Measurements from ENCODE around the gene UCK1.

UCK1 gene

DNA sequence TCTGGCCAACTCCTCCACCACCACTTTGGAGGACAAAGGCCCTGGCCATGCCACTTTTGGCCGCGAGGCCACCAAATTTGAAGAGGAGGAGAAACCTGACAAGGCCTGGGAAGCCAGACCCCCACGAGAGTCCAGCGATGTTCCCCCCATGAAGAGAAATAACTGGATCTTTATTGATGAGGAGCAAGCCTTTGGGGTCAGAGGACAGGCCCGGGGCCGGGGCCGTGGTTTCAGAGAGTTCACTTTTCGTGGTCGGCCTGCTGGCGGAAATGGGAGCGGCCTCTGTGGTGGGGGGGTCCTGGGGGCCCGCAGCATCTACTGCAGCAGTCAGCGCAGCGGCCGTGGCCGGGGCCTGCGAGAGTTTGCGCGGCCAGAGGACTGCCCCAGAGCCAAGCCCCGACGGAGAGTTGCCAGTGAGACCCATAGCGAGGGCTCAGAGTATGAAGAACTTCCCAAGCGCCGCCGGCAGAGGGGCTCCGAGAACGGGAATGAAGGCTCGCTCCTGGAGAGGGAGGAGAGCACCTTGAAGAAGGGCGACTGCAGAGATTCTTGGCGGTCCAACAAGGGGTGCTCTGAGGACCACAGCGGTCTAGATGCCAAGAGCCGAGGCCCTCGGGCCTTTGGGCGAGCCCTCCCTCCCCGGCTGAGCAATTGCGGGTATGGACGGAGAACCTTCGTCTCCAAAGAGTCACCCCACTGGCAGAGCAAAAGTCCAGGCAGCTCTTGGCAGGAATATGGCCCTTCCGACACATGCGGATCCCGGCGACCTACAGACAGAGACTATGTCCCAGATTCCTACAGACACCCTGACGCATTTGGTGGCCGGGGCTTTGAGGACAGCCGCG is 55.7 kb downstream of the UCK1 start:
- Histone ChIP-seq H3K27ac (ENCODE audit: low read length) (no peak overlapping the region), H3K9ac (ENCODE audit: low read length) (no peak overlapping the region), H3K27me3 (ENCODE audit: low read depth, low read length) (no peaks in the 10 kb centered on the region), H3K4me1 (ENCODE audit: low read length) (no peaks in the 10 kb centered on the region), H3K4me2 (ENCODE audit: low read length) (no peak overlapping the region), H3K79me2 (ENCODE audit: low read length) (peaks cover 18% of the 10 kb centered on the region), H3K36me3 (replicated peaks; ENCODE audit: low read depth, low read length) (peaks cover 80% of the 10 kb centered on the region), H4K20me1 (ENCODE audit: insufficient read depth, low read length) (peaks cover 6% of the 10 kb centered on the region; the same call in 1 of the 2 replicates), H3K9me3 (ENCODE audit: insufficient read depth, low read length) (no peaks in the 10 kb centered on the region), H3K4me3 (ENCODE audit: low read length) (no peak overlapping the region), H2AFZ (ENCODE audit: low read depth, low read length) (no peak overlapping the region)
- no peak for TF ChIP-seq EZH2phosphoT487 (IDR thresholded peaks at IDR 0.05; ENCODE audit: low read depth)
- TF ChIP-seq, protein P1, sequence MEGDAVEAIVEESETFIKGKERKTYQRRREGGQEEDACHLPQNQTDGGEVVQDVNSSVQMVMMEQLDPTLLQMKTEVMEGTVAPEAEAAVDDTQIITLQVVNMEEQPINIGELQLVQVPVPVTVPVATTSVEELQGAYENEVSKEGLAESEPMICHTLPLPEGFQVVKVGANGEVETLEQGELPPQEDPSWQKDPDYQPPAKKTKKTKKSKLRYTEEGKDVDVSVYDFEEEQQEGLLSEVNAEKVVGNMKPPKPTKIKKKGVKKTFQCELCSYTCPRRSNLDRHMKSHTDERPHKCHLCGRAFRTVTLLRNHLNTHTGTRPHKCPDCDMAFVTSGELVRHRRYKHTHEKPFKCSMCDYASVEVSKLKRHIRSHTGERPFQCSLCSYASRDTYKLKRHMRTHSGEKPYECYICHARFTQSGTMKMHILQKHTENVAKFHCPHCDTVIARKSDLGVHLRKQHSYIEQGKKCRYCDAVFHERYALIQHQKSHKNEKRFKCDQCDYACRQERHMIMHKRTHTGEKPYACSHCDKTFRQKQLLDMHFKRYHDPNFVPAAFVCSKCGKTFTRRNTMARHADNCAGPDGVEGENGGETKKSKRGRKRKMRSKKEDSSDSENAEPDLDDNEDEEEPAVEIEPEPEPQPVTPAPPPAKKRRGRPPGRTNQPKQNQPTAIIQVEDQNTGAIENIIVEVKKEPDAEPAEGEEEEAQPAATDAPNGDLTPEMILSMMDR (IDR thresholded peaks at IDR 0.05; ENCODE audit: low read depth, low read length): no peak

DNA sequence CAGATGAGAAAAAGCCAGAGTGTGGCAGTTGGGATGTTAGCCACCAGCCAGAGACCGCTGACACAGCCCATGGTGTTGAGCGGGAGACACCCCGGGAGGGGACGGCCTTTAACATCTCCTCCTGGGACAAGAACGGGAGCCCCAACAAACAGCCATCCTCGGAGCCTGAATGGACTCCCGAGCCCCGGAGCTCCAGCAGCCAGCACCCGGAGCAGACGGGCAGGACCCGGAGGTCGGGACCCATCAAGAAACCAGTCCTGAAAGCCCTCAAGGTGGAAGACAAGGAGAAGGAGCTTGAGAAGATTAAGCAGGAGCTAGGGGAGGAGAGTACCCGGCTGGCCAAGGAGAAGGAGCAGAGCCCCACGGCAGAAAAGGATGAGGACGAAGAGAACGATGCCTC is 56.4 kb downstream of the UCK1 start:
- Histone ChIP-seq H4K20me1 (ENCODE audit: insufficient read depth, low read length) (peaks cover 8% of the 10 kb centered on the region), H3K27me3 (ENCODE audit: low read depth, low read length) (no peaks in the 10 kb centered on the region), H3K4me1 (ENCODE audit: low read length) (no peaks in the 10 kb centered on the region), H3K9me3 (ENCODE audit: insufficient read depth, low read length) (no peaks in the 10 kb centered on the region), H3K79me2 (ENCODE audit: low read length) (peaks cover 24% of the 10 kb centered on the region), H3K9ac (ENCODE audit: low read length) (no peak overlapping the region), H3K4me2 (ENCODE audit: low read length) (no peak overlapping the region), H3K36me3 (replicated peaks; ENCODE audit: low read depth, low read length) (peaks cover 80% of the 10 kb centered on the region), H3K27ac (ENCODE audit: low read length) (no peak overlapping the region), H2AFZ (ENCODE audit: low read depth, low read length) (no peak overlapping the region), H3K4me3 (ENCODE audit: low read length) (no peak overlapping the region)
- TF ChIP-seq EZH2phosphoT487 (IDR thresholded peaks at IDR 0.05; ENCODE audit: low read depth): no peak
- TF ChIP-seq, protein P1 (IDR thresholded peaks at IDR 0.05; ENCODE audit: low read depth, low read length): no peak

DNA sequence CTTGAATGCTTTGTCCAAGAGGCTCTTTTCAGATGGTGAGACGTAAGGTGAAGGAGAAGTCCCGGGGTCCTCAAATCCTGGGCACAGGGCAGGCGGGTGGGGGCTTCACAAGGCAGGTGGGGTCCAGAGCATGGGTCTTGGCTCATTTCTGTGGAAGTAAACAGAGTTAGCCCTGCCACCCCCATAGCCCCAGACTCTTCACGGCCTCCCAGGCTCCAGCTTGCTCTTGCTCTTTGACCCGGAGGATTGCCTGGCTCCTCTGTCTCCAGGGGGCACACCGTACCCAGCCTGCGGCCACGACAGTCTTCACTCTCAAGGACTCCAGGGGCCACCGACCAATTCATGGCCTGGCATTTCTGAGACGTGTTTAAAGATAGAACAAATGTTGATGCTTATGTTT is 57.2 kb downstream of the UCK1 start:
- Histone ChIP-seq H3K36me3 (replicated peaks; ENCODE audit: low read depth, low read length) (peaks cover 78% of the 10 kb centered on the region), H4K20me1 (ENCODE audit: insufficient read depth, low read length) (peaks cover 11% of the 10 kb centered on the region), H3K79me2 (ENCODE audit: low read length) (peaks cover 29% of the 10 kb centered on the region)

More for the DNA sequence above, 57.2 kb downstream of the UCK1 start:
- Histone ChIP-seq H3K9ac (ENCODE audit: low read length) (no peak overlapping the region), H3K27me3 (ENCODE audit: low read depth, low read length) (no peaks in the 10 kb centered on the region), H2AFZ (ENCODE audit: low read depth, low read length) (no peak overlapping the region), H3K27ac (ENCODE audit: low read length) (no peak overlapping the region), H3K4me1 (ENCODE audit: low read length) (no peaks in the 10 kb centered on the region), H3K4me3 (ENCODE audit: low read length) (no peak overlapping the region), H3K4me2 (ENCODE audit: low read length) (no peak overlapping the region), H3K9me3 (ENCODE audit: insufficient read depth, low read length) (no peaks in the 10 kb centered on the region)
- TF ChIP-seq, protein P1 (IDR thresholded peaks at IDR 0.05; ENCODE audit: low read depth, low read length): no peak
- no peak for TF ChIP-seq EZH2phosphoT487 (IDR thresholded peaks at IDR 0.05; ENCODE audit: low read depth)

Data from OCI-LY3 (cell line).